ENCODE results near the gene RGL3.
"Not testable (repeated sequence)": the region's sequence is repeated elsewhere in the genome, so short reads cannot be mapped to it uniquely, and the experiment has no call there.

RGL3 gene

GRCh38 chr19:11418549-11419506 is at the start of gene RGL3:
Gene RGL3 (minus strand): TSS chr19:11419314. CDS start chr19:11419278, 36 bp downstream.
- DNase-seq: no peak

- not testable (repeated sequence) for DNase-seq
Measured at GRCh38 chr19:11468266-11468845, 49.2 kb upstream of the RGL3 start.

- DNase-seq: no peak
Measured at GRCh38 chr19:11465600-11465999, 46.5 kb upstream of the RGL3 start.

GRCh38 chr19:11464333-11465265 is 45.5 kb upstream of the RGL3 start:
- no peak for DNase-seq

GRCh38 chr19:11463391-11463790 is 44.3 kb upstream of the RGL3 start:
- DNase-seq: no peak

GRCh38 chr19:11461453-11461852 is 42.3 kb upstream of the RGL3 start:
- DNase-seq: no peak

GRCh38 chr19:11460207-11460606 is 41.1 kb upstream of the RGL3 start:
- no peak for DNase-seq

- DNase-seq: not testable (repeated sequence)
Measured at GRCh38 chr19:11458912-11459311, 39.8 kb upstream of the RGL3 start.

- DNase-seq: no peak
Measured at GRCh38 chr19:11458236-11458900, 39.3 kb upstream of the RGL3 start.

- no peak for DNase-seq
Measured at GRCh38 chr19:11457831-11458230, 38.7 kb upstream of the RGL3 start.

- DNase-seq: no peak
Measured at GRCh38 chr19:11457115-11457514, 38.0 kb upstream of the RGL3 start.

- DNase-seq: no peak
Measured at GRCh38 chr19:11456659-11457058, 37.5 kb upstream of the RGL3 start.

- not testable (repeated sequence) for DNase-seq
Measured at GRCh38 chr19:11455233-11455554, 36.1 kb upstream of the RGL3 start.

- no peak for DNase-seq
Measured at GRCh38 chr19:11453468-11454341, 34.6 kb upstream of the RGL3 start.

GRCh38 chr19:11452620-11453310 is 33.7 kb upstream of the RGL3 start:
- no peak for DNase-seq

- DNase-seq: no peak
Measured at GRCh38 chr19:11451871-11452619, 32.9 kb upstream of the RGL3 start.

- no peak for DNase-seq
Measured at GRCh38 chr19:11451327-11451870, 32.3 kb upstream of the RGL3 start.

- no peak for DNase-seq
Measured at GRCh38 chr19:11450570-11451326, 31.6 kb upstream of the RGL3 start.

- no peak for DNase-seq
Measured at GRCh38 chr19:11448923-11449554, 29.9 kb upstream of the RGL3 start.

Measured in activated CD8-positive, alpha-beta memory T cell treated with anti-CD3 and anti-CD28 coated beads for 24 hours (primary cell).